DOHH2 (cell line): ENCODE results near the gene ADI1.

Source experiments
- H3F3A ChIP-seq: fragments of 200-600 bp; sonication (generic), shearing (Covaris generic); 2 replicates; pipeline ENCODE4 v1.6.0; 2016; ENCODE audit warnings: antibody characterized with exemption, mild to moderate bottlenecking; ENCODE audit not compliant: control insufficient read depth, insufficient read depth
- H3K27ac ChIP-seq: fragments of 200-600 bp; sonication (generic); 2 replicates; pipeline ENCODE4 v1.5.1; 2014; ENCODE audit warnings: low read depth, mild to moderate bottlenecking, low read length, moderate library complexity
- H3K27me3 ChIP-seq: fragments of 200-600 bp; sonication (generic); 2 replicates; pipeline ENCODE4 v1.6.1; 2014; ENCODE audit warnings: mild to moderate bottlenecking, low read length, mixed read lengths; ENCODE audit not compliant: control insufficient read depth
- H3K36me3 ChIP-seq: fragments of 200-600 bp; sonication (generic); 2 replicates; pipeline ENCODE4 v1.6.1; 2014; ENCODE audit warnings: mild to moderate bottlenecking, low read length, moderate library complexity, mixed read lengths; ENCODE audit not compliant: control insufficient read depth
- H3K4me1 ChIP-seq: fragments of 200-600 bp; sonication (generic); 2 replicates; pipeline ENCODE4 v1.6.1; 2014; ENCODE audit warnings: mild to moderate bottlenecking, low read length, mixed read lengths; ENCODE audit not compliant: control insufficient read depth
- H3K4me2 ChIP-seq: fragments of 200-600 bp; sonication (generic); 2 replicates; pipeline ENCODE4 v1.6.0; 2014; ENCODE audit warnings: mild to moderate bottlenecking, low read length, moderate library complexity
- H3K4me3 ChIP-seq: fragments of 200-600 bp; sonication (generic); 2 replicates; pipeline ENCODE4 v1.5.1; 2014; ENCODE audit warnings: mild to moderate bottlenecking, low read length, mixed read lengths
- H3K79me2 ChIP-seq: fragments of 200-600 bp; sonication (generic); 2 replicates; pipeline ENCODE4 v1.6.1; 2014; ENCODE audit warnings: mild to moderate bottlenecking, low read length, mixed read lengths; ENCODE audit not compliant: control insufficient read depth
- H3K9me2 ChIP-seq: fragments of 200-600 bp; sonication (generic); replicated peaks from 2 replicates; pipeline ENCODE4 v1.6.1; 2014; ENCODE audit warnings: mild to moderate bottlenecking, low read length, mixed read lengths; ENCODE audit not compliant: control insufficient read depth
- H3K9me3 ChIP-seq: fragments of 200-600 bp; sonication (generic); 2 replicates; pipeline ENCODE4 v1.6.1; 2014; ENCODE audit warnings: antibody characterized with exemption, low read length, mixed read lengths; ENCODE audit not compliant: control insufficient read depth, insufficient read depth
- H4K20me1 ChIP-seq: fragments of 200-600 bp; sonication (generic); 2 replicates; pipeline ENCODE4 v1.6.0; 2014; ENCODE audit warnings: low read depth, mild to moderate bottlenecking, antibody characterized with exemption, low read length, moderate library complexity; ENCODE audit not compliant: control insufficient read depth, insufficient read depth
- CTCF ChIP-seq: fragments of 200-600 bp; sonication (generic); IDR thresholded peaks from one replicate; pipeline ENCODE4 v1.5.1; 2014; ENCODE audit warnings: antibody characterized with exemption, mild to moderate bottlenecking, low read depth, low read length; ENCODE audit not compliant: poor library complexity, severe bottlenecking
- EZH2phosphoT487 ChIP-seq: fragments of 200-600 bp; sonication (generic); IDR thresholded peaks from 2 replicates; pipeline ENCODE4 v1.6.1; 2017; ENCODE audit warnings: borderline replicate concordance, mild to moderate bottlenecking, antibody characterized with exemption, low read length, moderate library complexity, mixed read lengths

ADI1 gene

GRCh38 chr2:3519255-3520205 is at the start of gene ADI1:
ADI1 (minus strand) TSS chr2:3519531; CDS start chr2:3519487, 44 bp downstream.
- Histone ChIP-seq H3K4me1 (peaks cover 29% of the 10 kb centered on the region), H3K79me2 (peaks cover 43% of the 10 kb centered on the region), H3K9me3 (peaks cover 4% of the 10 kb centered on the region; the same call in 1 of the 2 replicates), H3K27ac (peak within 1 kb of the TSS; percentile 59), H3F3A (0 out of 2 replicates have a peak, but pooled peaks cover 3% of the 10 kb centered on the region), H3K36me3 (peaks cover 23% of the 10 kb centered on the region), H3K4me2 (peak within 1 kb of the TSS; percentile 99), H3K4me3 (peak within 1 kb of the TSS; percentile 96), H3K9me2 (no peaks in the 10 kb centered on the region), H4K20me1 (no peaks in the 10 kb centered on the region), H3K27me3 (no peaks in the 10 kb centered on the region)
- TF ChIP-seq CTCF (no peak), EZH2phosphoT487 (no peak)

DNA sequence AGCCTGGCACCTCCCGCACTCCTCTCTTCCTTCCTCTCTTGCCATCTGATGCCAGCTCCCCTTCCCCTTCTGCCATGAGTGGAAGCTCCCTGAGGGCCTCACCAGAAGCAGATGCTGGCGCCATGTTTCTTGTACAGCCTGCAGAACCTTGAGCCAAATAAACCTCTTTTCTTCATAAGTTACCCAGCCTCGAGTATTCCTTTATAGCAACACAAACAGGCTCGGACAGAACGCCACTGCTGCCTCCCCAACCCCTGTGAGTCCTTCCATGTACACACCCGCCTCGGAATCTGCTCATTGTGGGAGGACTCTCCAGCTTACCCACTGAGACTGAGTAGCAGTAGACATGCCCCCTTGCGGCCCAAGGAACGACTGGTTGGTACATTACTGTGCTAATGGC is 47.5 kb upstream of the ADI1 start:
- no peaks in the 10 kb centered on the region for H3K79me2 ChIP-seq
- peaks cover 22% of the 10 kb centered on the region for H3K4me1 ChIP-seq
- H3K4me2 ChIP-seq = no peak overlapping the region
- H3K36me3 ChIP-seq = peaks cover 8% of the 10 kb centered on the region; the same call in 1 of the 2 replicates
- H3K27ac ChIP-seq = no peak overlapping the region
- no peaks in the 10 kb centered on the region for H4K20me1 ChIP-seq
- H3K27me3 ChIP-seq = no peaks in the 10 kb centered on the region
- H3K9me3 ChIP-seq = no peaks in the 10 kb centered on the region
- 0 out of 2 replicates have a peak, but pooled peaks cover 2% of the 10 kb centered on the region for H3F3A ChIP-seq
- H3K9me2 ChIP-seq = no peaks in the 10 kb centered on the region
- TF ChIP-seq EZH2phosphoT487 = no peak
- no peak for TF ChIP-seq CTCF
- H3K4me3 ChIP-seq = no peak overlapping the region

GRCh38 chr2:3565117-3565516 is 45.8 kb upstream of the ADI1 start:
- Histone ChIP-seq H4K20me1 (no peaks in the 10 kb centered on the region), H3K9me2 (no peaks in the 10 kb centered on the region), H3K4me3 (no peak overlapping the region), H3K4me1 (peaks cover 28% of the 10 kb centered on the region), H3K9me3 (no peaks in the 10 kb centered on the region), H3K4me2 (no peak overlapping the region), H3K27me3 (no peaks in the 10 kb centered on the region), H3K79me2 (peaks cover 2% of the 10 kb centered on the region), H3K27ac (no peak overlapping the region), H3F3A (0 out of 2 replicates have a peak, but pooled peaks cover 2% of the 10 kb centered on the region), H3K36me3 (peaks cover 20% of the 10 kb centered on the region)
- TF ChIP-seq EZH2phosphoT487 = no peak

DNA sequence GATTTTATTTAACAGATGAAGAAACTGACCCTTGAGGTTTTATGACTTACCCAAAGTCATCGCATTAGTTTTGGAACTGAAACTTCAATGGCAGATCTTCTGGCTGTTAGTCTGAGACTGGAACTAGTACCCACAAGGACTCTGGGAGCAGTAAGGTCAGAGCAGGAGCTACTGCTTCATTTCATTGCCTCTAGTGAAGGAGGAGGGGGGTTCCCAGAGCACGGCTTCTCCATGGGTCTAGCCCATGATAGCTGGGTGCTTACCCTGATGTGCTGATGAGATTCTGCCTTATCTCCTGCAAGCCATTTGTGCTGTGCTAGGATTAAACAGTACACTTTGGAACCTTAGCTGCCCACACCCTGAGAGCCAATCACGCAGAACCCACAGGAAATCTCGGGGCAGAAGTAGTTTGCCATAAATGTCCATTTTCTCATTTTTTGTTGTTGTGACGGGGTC is 44.2 kb upstream of the ADI1 start:
- H3F3A ChIP-seq = peaks cover 13% of the 10 kb centered on the region
- H3K79me2 ChIP-seq = peaks cover 9% of the 10 kb centered on the region
- H3K4me3 ChIP-seq = peak overlapping the region; percentile 60
- H3K4me1 ChIP-seq = peaks cover 43% of the 10 kb centered on the region
- no peaks in the 10 kb centered on the region for H3K9me2 ChIP-seq
- H3K9me3 ChIP-seq = no peaks in the 10 kb centered on the region
- H3K27me3 ChIP-seq = no peaks in the 10 kb centered on the region
- TF ChIP-seq CTCF (no peak), EZH2phosphoT487 (no peak)
- H3K4me2 ChIP-seq = peak overlapping the region; percentile 69
- H3K36me3 ChIP-seq = peaks cover 29% of the 10 kb centered on the region
- no peaks in the 10 kb centered on the region for H4K20me1 ChIP-seq
- H3K27ac ChIP-seq = peak overlapping the region; percentile 31
